NCI-H1417 treated with DMSO at 0.1 percent for 48 hours (cell line): ENCODE data around the gene CISH.

Source experiments
- DNase-seq: peaks from one replicate; lab custom pipeline; 2025; lab: John Stamatoyannopoulos, UW

Gene CISH

DNA sequence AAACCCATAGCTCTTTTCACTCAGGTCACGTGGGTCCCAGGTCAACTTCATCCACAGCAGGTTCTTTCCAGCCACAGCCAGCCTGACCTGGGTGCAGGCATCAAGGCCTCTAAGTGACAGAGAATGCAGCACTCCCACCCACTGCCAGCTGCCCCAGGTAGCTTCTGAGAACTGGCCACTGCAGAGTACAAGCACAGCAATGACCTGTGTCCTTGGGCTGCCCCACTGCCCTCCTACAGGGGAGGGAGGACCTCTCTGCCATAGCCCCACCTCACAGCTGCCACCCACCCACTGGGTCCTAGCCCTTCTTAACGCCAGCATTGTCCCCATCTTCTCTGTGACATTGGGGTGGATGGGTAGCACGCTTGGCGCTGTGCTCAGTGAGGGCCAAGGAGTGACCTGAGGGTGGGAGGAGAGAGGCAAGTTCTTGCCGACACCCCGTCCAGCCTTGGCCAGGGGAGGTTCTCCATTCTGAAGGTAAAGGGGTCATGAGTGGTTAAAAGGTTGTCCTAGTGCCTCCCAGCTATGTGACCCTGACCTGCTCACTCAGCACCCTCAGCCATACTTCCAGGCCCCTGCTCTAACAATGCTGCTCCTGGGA, 12.4 kb downstream of the CISH start:
- no peak for DNase-seq

DNA sequence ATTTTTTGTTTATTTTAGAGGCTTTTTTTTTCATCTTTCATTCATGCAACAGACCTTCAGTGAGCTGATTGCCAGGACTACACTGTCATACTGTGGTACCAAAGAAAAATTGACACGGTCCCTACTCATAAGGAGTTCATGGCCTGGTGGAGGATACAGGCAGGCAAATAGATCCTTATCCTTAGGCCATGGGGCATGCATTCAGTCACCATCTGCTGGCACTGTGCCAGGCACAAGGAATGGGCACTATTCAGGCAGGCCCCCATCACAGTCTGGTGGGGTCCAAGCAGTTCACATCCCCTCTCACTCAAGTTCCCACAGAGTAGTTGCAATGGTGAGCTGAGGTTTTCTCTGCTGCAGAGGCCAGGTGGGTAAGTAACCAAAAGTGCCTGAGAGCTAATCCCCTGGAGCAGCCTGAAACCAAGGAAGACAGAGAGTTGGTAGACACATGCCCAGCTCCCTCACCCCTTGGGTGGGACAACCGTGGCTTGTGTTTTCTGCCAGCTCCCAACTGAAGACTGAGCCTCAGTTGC, 17.3 kb downstream of the CISH start:
- no peak for DNase-seq

DNA sequence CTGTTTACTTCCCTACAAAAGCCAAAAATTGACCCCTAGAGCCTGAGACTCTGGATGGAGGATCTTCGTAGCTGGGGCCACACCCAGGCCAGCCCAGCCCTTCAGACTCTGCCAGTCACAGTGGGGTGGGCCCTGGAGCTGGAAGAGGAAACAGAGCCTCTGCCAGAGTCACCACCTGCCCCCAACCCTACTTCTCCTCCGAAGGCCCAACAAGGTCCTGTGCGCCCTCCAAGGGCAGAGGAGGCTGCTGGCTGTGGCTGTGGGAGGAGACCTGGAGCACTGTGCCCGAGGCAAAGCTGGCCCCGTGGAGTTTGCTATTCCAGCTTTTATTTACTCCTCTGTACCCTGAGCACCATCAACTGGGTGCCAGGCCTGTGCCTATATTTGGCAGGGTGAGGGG, 19.0 kb downstream of the CISH start:
- DNase-seq = no peak

DNA sequence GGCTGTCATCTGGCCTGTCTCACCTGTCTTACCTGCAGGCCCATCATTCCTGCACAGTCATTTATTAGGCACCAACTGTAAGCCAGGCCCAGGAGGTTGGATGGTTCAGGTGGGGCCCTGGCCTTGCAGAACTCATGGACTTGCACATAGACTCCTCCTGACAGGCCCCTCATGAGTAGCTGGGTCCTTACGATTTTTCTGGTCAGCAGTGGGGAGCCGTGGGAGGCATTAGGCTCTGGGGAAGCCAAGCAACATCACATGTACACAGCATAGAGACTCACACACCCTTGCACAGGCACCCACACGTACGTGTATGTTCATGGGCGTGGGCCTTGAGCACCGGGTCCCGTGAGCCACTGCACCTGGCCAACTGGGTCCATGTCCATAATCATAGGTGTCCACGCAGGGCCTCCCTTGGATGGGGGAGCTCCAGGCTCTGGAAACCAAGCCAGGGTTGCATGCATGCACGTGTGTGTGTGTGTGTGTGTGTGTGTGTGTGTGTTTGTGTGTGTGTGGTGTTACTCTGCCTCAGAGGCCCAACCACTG, 20.3 kb downstream of the CISH start:
- DNase-seq = no peak

DNA sequence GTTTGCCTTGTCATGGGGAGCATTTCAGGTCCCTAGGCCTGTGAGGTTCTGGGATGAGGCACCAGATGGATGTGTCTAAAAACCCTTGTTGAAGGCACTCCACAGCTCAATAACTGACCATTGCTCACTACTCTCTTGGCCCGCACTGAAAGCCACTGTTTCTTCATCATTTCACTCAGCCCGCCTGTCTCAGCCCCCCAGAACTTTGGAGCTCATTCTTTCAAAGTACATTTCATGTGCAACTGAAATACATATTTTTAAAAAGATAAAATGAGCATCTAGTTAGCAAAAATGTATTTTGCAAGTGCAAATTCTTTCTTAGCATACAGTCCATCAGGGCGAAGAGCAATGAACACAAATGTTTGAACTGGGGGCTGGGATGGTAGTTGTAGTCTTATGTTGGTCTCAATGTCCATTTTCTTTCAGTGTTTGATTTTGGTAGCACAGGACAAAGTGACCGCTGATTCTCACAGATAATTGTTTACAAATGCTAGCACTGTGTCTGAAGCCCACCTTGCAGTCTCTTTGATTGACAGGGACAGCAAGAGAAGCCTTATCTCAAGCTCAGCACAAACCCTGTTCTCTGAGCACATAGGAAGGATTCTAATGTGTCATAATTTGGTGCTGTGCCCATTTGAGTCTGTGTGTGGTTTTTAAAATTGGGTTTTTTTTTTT, 22.7 kb downstream of the CISH start:
- no peak for DNase-seq

DNA sequence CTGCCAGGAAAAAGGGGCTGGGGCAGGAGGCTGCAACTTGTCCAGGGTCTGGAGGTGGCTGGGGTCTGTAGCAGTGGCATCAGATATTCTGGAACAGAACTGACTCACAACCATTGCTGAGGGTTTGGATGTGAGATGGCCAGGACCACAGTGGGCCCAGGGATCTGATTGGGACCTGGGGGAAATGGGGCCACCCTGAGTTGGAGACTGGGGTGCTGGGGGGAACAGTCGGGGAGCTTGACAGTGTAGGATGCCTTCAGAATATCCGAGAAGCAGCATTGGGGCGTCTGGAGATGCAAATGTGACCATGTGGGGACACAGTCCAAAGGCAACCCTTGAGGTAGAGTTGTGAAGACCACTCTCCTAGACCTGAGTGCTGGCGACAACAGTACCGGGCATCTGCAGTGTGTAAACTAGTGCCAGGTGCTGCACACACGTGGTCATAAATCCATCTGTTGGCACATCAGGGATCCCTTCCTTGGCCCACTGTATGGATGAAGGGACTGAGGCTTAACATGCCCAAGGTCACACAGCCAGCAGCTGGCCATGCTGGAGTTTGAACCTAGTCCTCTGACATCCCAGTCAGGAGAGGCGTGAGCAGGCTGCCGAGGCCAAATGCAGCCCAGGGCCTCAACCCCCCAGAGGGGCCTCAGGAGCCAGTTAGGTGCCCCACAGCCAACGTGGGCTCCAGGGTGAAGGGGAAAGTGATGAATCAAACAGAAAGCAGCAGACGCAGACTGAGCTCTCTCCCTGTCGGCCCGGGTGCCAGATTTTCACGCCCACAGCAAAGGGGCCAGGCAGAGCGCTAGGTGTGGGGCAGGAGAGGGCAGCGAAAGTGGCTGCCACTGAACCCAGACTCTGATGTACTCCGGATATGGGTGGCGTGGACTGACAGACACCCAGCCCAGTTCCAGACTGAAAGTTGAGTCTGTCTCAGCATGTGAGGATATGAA, 23.5 kb downstream of the CISH start:
- DNase-seq = no peak

DNA sequence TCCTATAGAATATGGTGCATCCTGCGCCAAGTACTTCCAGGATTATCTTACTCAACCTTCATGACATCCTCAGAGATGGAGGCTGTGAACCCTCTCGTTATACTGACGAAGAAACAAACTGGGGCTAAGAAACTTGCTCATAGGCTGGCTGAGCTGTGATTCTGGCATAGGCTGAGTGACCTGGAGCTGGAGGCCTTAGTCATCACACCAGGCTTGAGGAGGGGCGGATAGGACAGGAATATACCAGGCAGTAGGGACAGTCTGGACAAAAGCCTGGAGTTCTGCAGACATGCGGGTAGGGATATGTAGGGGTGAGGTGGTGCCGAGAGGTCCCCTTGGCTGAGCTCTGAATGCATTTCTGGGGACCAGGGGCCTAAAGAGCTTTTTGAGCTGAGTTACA, 24.2 kb downstream of the CISH start:
- no peak for DNase-seq

DNA sequence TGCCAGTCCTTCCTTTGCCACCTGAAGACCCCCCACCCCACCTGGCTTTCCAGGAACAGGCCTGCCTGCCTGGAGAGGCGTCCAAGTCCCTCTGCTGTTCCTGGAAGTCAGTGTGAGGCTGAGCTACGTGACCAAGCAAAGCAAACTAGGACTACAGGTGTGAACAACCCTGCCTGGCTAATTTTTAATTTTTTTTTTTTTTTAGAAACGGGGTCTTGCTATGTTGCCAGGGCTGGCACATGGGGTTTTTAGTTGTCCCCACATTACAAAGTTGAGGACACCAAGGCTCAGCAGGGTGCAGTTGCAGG, 24.9 kb downstream of the CISH start:
- no peak for DNase-seq

DNA sequence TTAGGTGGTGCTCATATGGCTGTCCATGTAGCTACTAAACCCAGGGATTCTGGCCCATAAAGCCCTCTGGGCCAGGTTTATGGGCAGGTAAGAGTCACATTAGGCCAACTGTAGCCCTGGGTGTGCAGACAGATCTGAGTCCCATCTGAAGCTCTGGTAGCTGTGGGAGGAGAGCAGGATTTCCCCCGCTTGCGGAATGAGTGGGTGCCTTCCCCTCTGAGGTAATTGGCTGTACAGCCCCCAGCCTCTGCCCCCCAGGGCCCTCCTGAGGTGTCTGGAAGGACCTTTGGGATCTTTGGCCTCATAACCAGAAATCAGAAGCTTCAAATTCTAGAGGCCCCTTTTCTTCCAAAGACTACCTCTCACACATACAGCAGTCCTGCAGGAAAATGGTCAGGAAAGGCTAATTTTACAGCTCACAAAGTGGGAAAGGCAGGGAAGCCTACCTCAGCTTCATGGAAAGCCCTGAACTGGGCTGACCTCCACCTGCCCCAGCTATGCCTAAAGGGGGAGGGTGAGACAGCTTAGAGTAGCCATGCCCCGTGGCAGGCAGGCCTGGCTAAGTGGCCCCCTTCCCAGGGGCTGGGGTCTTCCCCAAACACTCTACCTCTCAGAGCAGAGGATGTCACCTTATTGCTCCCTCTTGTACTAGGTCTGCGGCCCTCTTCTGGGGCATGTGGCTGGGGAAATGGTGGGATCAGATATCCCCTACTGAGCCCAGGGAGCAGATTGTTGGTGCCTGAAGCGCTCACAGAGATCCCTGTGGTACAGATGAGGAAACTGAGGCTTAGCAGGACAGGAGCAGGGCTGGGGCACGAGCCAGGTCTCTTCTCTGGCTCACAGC, 25.4 kb downstream of the CISH start:
- no peak for DNase-seq

DNA sequence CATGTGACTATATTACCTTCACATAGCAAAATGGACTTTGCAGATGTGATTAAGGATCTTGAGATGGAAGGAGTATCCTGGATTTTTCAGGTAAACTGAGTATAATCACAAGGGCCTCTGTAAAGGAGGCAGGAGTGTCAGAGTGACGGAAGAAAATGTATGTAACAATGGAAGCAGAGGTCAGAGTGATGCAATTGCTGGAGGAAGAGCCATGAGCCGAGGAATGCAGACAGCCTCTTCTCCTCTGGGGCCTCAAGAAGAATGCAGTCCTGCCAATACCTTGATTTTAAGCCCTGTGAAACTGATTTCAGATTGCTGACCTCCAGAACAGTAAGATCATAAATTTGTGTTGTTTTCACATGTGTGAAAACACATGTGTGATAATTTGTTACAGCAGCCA, 27.2 kb downstream of the CISH start:
- DNase-seq = no peak

DNA sequence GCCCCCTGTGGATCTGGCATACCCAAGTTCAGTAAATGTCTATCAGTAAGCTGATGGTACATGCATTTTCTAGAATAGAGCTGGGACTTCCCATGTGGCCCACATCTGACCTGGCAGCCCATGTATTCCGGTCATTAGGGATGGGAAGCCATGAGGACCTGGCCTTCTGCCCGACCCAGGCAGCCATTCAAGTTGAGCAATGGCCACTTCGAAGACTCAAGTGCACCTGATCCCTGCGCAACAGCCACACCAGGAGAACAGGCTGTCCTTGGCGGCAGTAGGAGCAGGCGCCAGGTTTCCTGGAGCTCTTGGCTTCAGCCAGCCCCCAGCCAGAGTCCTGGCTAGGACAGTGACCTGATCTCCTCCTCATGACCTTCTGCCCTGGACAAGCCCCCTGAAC, 27.7 kb downstream of the CISH start:
- DNase-seq = no peak

DNA sequence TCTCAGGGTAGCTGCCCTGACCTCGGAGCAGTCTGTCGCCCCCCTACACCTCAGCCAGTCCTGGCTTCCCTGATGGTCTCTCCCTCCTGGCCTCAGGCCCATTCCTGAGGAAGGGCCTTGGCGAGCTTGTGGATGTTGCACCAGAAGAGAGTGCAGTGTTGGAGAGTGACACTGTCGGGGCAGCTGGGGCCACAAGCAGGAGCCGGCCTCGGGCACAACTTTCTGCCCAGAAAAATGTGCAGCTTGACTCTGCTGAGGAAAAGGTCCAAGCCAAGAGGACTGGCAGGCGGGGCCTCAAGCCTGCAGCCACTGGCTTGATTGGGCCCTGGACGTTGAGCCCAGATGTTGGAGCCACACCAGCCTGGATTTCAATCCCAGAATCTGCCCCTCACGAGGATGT, 29.5 kb downstream of the CISH start:
- no peak for DNase-seq

DNA sequence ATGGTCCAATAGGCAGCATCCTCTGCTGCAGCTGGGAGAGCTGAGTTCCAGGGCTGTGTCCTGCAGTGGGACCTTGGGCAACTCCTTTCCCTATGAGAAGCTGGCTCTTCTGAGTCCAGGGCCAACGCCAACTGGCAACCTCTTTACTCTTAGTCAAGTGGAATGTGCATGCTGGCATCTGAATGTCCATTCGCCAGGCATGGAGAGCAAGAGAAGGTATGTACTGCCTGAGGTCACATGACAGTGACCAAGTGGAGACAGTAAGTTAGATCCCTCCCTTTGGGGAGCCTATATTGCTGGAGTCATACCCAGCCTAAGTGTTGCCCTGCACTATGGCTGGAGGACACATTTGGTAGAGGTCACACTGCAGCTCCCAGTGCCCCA, 30.1 kb downstream of the CISH start:
- no peak for DNase-seq

DNA sequence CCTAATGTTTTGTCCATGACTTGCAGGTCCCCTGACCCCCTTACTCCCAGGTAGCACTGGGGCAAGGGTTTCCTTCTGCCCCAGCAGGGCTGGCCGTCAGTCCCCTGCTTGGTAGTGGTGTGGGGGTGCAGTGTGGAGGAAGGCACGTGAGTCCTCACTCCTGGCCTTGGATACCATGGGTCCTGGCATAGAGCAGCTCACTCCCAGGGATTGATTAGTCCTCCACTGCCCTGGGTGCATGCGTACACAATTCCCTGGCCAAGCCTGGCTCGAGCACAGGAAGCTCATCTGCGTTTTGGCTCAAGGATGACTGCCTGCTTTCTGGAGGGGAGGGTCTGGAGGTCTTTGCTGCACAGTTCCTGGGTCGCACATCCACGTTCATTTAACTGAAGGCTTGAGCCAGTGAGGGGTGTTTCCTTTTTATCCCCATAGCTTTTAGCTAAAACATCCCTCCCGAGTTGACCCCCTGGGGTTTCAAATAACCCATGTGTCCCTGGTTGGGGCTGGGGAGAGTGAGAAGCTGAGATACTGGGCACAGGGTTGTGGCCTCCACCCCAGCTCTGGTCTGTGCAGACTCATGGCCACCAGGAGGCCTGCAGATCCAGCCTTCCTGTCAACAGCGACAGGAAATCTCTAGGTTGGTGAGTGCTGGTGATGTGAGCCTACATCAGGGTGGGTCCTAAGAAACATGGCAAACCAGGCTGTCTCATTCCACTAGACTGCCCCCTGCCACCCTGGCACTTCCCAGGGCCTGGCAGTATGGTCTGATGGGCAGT, 30.7 kb downstream of the CISH start:
- no peak for DNase-seq

DNA sequence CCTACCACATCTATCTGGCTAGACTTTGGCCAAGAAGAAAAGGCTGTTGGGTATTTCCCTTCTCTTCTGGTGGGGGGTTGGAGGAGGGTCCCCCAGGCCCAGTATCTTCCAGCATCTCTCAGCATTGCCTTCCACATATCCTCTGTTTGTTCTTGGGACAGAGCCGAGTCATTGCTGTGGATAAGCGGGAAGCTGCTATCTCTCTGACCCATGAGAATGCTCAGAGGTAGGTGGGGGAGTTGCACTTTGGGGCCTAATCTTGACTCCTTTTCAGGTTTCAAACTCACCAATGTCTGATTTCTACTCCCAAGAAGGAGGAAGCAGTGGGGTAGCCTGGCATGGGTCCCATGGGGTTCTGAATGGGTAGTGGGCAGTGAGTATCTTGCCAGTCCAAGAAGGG, 34.2 kb downstream of the CISH start:
- DNase-seq = no peak

DNA sequence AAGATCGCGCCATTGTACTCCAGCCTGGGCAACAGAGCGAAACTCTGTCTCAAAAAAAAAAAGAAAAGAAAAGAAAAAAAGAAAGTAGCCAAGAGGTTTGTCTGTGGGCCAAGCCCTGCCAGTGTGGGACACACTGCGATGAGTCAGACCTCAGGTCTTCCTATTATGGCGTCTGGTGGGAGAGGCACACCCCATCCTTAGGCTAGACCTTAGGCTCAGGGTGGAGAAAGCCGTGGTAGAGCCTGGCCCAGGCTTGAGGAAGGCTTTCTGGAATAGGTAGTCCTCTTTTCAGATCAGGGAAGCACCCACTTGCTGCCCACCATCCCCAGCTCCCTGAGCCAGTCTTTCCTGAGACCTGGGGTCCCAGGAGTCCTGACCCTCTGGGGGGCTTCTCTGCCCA, 36.2 kb downstream of the CISH start:
- DNase-seq = no peak

DNA sequence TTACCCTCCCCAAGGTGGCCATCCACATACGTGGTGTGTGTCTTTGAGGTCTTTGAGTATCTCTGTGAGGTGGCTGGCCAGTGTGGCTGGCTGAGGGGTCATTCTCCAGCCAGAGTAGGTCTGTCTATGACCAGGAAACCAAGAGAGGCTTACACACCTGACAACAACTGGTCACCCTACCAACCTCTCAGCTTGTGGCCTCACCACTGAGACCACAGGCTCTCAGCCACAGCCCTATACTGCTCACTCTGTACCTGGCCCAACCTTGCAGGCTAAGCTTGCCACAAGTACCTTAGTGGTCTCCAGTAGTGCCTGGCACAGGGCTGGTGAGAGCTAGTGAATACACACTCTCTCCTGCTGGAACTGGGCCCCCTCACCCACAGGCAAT, 37.1 kb downstream of the CISH start:
- no peak for DNase-seq

DNA sequence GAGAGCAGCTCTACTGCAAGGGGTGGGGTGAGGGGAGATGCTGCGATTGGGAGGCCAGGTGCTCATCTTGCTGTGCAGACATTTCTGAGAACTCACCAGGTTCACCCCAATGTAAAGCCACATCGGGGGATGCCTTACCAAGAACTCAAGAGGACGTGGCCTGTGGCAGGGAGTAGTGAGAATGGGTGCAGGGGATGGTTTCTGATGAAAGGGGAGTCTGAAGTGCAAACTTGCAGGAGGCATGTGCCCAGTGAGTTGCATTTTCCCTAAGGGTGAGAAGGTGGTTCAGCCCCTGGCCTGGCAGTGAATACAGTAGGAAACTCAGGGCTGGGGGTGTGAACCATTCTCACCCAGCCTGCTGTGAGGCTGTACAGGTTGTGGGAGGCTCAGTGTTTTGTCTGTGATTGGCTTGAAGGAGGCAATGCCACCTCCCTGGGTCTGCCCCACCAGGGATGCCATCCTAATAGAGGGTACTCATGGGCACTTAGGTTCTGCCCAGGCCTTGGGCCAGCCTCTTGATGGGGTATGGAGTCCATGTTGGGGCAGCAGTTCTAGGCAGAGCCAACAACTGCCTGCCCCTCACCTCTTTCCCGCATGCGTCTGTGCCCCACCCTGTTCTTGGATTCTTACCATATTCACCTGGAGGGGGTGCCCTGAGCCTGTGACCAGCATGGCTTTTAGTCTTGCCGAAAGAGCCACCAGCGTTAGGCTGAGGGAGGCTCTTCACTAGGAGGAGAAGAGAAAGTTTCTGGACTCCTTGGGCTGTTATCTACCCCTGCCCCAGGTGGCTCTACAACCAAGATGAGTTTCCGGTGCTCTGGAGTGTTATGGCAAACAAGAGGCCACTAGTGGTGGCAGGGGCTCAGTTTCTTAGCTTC, 37.8 kb downstream of the CISH start:
- DNase-seq = no peak

DNA sequence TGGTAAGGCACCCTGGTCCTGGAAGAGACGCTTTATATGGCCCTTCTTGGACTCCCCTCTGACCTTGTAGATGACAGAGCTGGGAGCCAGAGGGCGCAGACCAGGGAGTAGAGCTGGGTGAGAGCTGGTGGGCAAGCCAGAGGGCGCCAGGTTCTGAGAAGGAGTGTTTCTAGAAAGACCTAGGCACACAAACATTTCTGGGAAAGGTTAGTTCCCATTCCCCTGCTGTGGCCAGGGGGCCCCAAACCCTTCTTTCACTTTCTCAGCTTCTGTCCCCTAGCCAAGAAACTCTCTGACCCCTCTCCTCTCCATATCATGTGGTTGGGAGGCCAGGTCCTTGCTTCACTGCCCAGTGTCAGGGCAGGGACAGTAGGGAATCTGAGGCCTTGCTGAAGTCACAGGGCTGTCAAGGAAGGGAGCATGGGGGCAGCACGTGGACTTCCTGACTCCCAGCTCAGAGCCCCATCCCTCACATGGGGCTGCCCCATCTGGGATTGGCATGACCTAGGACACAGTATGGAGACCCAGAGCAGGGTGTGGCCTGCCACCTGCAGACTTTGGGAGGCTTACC, 38.7 kb downstream of the CISH start:
- DNase-seq = no peak

DNA sequence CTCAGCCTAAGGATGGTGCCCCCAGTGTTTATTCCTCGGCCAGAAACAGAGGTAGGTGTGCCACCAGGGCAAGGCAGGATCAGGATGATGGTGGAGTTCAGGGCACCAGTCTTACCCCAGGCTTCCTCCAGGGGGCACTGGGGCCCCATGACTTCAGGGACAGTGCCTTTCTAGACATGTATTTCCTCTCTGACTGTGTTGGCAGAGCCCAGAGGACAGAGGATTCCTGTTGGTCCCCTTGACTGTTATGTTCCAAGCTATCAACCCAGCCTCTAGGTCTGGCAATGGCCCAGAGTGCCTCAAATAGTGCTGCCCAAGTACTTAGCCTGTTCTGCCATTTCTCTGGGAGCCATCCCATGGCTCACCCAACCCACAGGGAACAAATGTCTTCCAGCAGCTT, 39.4 kb downstream of the CISH start:
- DNase-seq = no peak
